Activated T-cell treated with anti-CD3 and anti-CD28 coated beads for 1 hour (primary cell): ENCODE measurements around the gene BCL2L11.
A peak's percentile ranks its signal among the peaks of the same experiment; 100 is the strongest.

ENCODE experiments used
- DNase-seq: peaks from one replicate; pipeline ENCODE4 v3.0.0-alpha.2; 2020; ENCODE audit warnings: low read depth

BCL2L11 gene

GRCh38 chr2:111168528-111169239 is 48.0 kb downstream of the BCL2L11 start:
- peak; percentile 4 for DNase-seq

- no peak for DNase-seq
Observed at GRCh38 chr2:111169268-111169667, 48.6 kb downstream of the BCL2L11 start.

- DNase-seq = no peak
Observed at GRCh38 chr2:111169924-111170323, 49.2 kb downstream of the BCL2L11 start.

- DNase-seq = no peak
Observed at GRCh38 chr2:111171337-111171930, 50.7 kb downstream of the BCL2L11 start.

DNA sequence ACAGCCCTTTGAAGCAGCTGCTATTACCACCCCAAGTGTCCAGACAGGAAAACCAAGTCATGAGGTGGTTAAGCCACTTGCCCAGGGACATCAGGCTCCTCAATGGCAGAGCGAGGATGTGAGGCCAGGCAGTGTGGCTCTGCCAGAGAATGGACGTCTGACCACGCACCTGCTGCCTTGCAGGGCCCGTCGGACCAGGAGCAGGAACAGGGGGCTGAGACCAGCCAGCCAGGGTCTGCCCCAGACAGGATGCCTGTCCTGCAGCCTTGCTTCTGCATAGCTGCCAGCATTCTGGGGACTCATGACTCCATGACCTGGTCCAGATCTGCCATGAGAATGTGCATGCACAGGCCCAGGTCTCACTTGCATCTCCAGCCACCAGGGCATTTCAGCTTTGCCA is 52.0 kb downstream of the BCL2L11 start:
- no peak for DNase-seq

DNA sequence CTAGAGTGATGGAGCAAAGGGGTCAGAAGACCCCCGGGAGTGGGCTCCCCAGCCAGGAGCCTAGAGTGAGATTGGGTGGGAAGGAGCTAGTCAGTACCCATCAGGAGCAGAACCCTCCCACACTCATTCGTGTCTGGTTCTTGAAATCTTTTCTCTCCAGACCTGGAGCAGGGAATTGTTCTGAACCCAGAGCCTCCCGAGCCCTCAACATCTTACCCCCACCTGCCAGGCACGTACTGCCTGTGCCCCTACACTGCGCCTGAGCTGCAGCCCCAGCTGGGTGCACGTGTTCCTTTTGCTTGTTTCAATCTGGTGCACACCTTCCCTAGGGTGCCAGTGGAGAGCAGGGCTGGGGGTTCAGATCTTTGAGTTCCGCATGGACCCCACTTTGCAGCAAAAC is 52.6 kb downstream of the BCL2L11 start:
- DNase-seq = no peak

DNA sequence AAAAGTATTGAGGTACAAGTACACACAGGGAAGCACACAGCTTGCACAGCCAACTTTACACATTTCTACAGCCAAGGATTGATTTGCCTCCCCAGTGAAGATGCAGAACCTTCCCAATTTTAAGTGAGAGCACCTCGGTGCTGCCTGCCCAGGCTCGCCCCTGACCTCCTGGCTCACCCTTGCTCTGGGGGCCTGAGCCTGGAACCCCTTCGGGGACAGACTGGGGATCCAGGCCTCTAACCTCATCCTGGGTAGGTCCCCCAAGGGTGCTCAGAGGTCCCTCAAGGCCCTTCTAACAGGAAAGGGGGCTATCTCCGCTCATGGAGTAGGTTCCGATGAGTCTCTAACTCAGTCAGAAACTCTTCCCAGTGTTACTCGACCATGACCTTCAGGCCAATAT is 53.1 kb downstream of the BCL2L11 start:
- DNase-seq = no peak

GRCh38 chr2:111175615-111176014 is 54.9 kb downstream of the BCL2L11 start:
- no peak for DNase-seq

DNA sequence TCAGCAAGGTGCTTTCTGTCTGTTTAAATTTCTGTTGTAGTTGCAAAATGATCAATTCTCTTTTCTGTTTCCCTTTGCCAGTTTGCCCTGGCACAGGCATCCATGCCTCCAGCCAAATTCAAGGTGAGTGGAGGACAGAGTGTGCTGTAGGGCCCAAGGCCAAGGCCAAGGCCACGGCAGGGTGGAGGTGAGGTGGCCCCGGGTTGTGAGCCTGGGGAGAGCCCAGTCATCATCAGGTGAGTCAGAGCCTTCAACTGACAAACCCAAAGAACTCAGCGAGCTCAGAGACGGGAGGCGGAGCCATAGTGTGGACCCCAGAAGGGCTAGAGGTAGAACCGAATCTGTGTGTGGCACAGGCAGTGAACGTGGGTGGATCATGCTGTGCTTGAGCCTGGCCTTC is 55.7 kb downstream of the BCL2L11 start:
- DNase-seq = no peak

- DNase-seq = no peak
Observed at GRCh38 chr2:111176867-111177266, 56.2 kb downstream of the BCL2L11 start.

- no peak for DNase-seq
Observed at GRCh38 chr2:111178296-111178695, 57.6 kb downstream of the BCL2L11 start.

- DNase-seq = no peak
Observed at GRCh38 chr2:111178730-111179405, 58.2 kb downstream of the BCL2L11 start.

DNA sequence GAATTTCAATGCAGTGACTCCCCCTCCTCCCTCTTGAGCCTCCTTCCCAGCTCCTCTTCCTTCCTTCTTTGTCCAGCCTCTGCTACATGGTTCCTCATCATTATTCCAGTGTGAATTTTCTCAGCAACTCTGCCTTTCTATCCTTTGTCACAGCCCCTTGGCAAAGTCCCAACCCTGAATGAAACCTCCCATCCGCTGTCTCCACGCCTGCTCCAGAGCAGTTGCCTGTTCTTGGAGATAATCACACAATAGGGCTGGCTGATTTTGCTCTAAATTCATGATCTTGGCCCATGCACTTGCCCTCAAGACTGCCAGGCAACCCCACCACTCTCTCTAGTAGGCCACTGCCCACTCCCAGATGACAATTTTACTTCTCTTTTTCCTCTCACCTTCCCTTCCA is 61.4 kb downstream of the BCL2L11 start:
- no peak for DNase-seq

- DNase-seq = no peak
Observed at GRCh38 chr2:111182740-111183139, 62.0 kb downstream of the BCL2L11 start.

GRCh38 chr2:111184725-111185310 is 64.1 kb downstream of the BCL2L11 start:
- no peak for DNase-seq

- no peak for DNase-seq
Observed at GRCh38 chr2:111185361-111186022, 64.8 kb downstream of the BCL2L11 start.

GRCh38 chr2:111186121-111186715 is 65.5 kb downstream of the BCL2L11 start:
- no peak for DNase-seq

DNA sequence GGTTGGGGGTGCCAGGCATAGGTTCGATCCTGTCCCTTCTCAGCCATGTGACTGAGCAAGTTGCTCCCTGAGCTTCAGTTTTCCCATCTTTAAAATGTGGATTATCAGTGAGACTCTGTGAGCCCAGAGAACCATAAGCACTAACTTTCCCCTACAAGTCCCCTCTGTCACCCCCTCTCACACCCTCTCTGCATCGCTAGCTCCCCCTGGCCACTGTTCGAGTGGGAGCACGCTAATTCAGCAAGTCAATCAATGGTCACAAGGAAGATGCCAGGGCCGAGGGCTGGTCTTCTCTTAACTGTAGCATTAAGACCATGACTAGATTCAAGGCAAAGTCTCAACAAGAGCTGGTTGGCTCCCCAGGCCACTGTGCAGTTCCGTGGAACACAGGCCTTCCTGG is 66.2 kb downstream of the BCL2L11 start:
- no peak for DNase-seq

DNA sequence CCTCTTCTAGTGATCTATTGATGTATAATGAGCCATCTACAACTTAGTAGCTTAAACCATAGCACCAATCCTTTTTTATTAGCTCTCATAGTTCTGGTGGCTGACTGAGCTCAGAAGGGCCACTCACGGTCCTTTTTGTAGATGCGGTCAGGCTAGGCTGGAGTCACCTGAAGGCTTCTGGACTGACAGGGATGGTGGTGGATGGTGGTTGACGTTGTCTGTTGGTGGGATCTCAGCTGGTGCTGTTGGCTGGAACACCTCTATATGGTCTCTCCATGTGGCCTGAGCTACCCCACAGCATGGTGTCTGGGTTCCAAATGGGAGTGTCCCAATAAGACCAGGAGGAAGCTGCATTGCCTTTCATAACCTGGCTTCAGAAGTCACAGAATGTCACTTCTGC is 68.0 kb downstream of the BCL2L11 start:
- DNase-seq = no peak

DNA sequence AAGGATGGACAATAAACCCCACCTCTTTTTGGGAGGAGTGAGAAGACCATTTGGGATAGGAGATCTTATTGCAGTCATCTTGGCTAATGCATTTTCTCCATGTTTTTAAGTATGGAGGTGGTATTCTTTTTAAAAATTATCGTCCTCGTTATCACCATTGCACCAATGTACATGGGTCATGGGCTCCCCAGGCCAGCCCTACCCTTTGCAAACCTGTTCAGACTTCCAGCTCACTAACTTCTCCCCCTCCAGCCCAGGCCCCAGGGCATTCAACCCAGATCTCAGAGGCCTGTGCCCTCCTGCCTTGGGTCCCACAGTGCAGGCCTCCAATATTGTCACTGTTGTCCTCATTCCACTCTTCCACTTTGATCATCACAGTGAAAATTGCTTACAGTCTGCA is 68.4 kb downstream of the BCL2L11 start:
- no peak for DNase-seq

DNA sequence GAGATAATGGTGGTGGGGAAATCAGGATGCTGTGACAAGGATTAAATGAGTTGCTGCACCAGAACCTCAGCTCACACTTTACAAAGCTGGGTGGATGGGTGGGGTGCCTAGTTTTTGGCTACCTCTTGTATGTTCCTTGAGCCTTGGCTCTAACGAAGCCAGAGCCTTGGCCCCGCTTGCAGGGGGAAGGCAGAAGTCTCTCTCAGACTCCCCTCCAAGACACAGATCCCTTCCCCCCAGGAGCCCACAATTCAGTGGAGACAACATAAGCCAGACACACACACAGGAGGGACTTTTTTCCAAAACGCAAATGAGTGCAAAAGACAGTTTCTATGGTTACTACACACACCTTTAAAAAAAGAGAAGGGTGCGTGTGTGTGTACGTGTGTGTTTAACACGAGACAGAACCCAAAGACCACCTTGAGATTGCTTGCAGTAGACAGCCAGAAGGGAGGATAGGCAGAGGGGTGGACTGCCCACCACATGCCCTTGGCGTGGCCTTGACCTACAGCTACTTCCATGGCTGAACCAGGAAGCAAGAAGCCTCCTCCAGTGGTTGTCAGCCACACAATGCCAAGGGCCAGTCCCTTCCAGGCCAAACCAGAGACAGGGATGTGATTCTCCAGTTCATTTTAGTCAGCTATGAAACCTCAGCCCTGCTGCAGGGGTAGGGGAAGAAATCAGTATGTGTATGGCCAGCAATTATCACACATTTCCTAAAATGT is 70.3 kb downstream of the BCL2L11 start:
- DNase-seq = no peak
